H1 (cell line): Measurements from ENCODE around the gene SEC61B. TPM values are rescaled to one million over a fixed set of nuclear protein-coding genes. Genes with fewer than 3 reads are reported as not detected.

Experiments used
- CTCF ChIA-PET: fragments of 300-600 bp; sonication (Branson Sonifier 250); formaldehyde crosslinking; loops from one replicate; lab custom pipeline; 2021; ENCODE audit not compliant: partially characterized antibody; lab: Charles Lee
- POLR2A ChIA-PET: fragments of 300-600 bp; sonication (Branson Sonifier 250); formaldehyde crosslinking; loops from one replicate; lab custom pipeline; 2021; ENCODE audit warnings: inconsistent platforms; ENCODE audit not compliant: partially characterized antibody; lab: Charles Lee
- DNase-seq, 2 experiments: peaks; one replicate each; pipeline versions ENCODE4 v3.0.0 to v3.0.0-alpha.2; 2010 to 2022; ENCODE audit warnings: low spot score in 2 of 2, low read depth in 1 of 2, mixed read lengths in 1 of 2
- FAIRE-seq: peaks from 2 replicates; lab custom pipeline; 2011; peaks lifted over from hg19 to GRCh38; lab: Jason Lieb, UNC
- H2AFZ ChIP-seq: 2 replicates; pipeline ENCODE4 v1.8.1; 2012; ENCODE audit warnings: low read length, inconsistent platforms
- H2AK5ac ChIP-seq: 2 replicates; pipeline ENCODE4 v1.6.1; 2013; ENCODE audit warnings: low read depth, low read length
- H2BK120ac ChIP-seq: replicated peaks from 2 replicates; pipeline ENCODE3; 2013; ENCODE audit warnings: low read depth, low read length, inconsistent platforms
- H2BK12ac ChIP-seq: 2 replicates; pipeline ENCODE4 v1.6.1; 2013; ENCODE audit warnings: low read depth, low read length
- H2BK15ac ChIP-seq: 2 replicates; pipeline ENCODE4 v1.6.1; 2013; ENCODE audit warnings: low read length
- H2BK20ac ChIP-seq: 2 replicates; pipeline ENCODE4 v1.6.1; 2013; ENCODE audit warnings: low read length
- H2BK5ac ChIP-seq: 2 replicates; pipeline ENCODE4 v1.6.1; 2013; ENCODE audit warnings: low read depth, low read length
- H3K14ac ChIP-seq: 2 replicates; pipeline ENCODE4 v1.6.1; 2013; ENCODE audit warnings: inconsistent platforms; ENCODE audit not compliant: insufficient read length
- H3K18ac ChIP-seq: 2 replicates; pipeline ENCODE4 v1.6.1; 2013; ENCODE audit warnings: low read length; ENCODE audit errors: extremely low read depth
- H3K23ac ChIP-seq: 2 replicates; pipeline ENCODE4 v1.6.1; 2013; ENCODE audit warnings: inconsistent platforms; ENCODE audit not compliant: insufficient read length
- H3K23me2 ChIP-seq: 2 replicates; pipeline ENCODE4 v1.6.1; 2013; ENCODE audit warnings: low read depth, low read length
- H3K27ac ChIP-seq: 2 replicates; pipeline ENCODE4 v1.6.1; 2011; ENCODE audit warnings: low read depth, low read length, inconsistent platforms
- H3K27me3 ChIP-seq, 4 experiments: replicated peaks in 1 of 4; 1 replicate in 1 of 4; 2 replicates in 3 of 4; pipeline versions ENCODE4 v1.6.1 to v1.8.1; 2011 to 2013; ENCODE audit warnings: low read length in 3 of 4, mild to moderate bottlenecking in 3 of 4, inconsistent platforms in 2 of 4, mixed read lengths in 2 of 4, moderate library complexity in 1 of 4; ENCODE audit not compliant: control insufficient read depth in 3 of 4, insufficient read depth in 3 of 4; ENCODE audit errors: extremely low read depth in 1 of 4
- H3K36me3 ChIP-seq, 4 experiments: 2 replicates each; pipeline versions ENCODE4 v1.6.1 to v1.8.1; 2011 to 2013; ENCODE audit warnings: mild to moderate bottlenecking in 4 of 4, low read length in 3 of 4, moderate library complexity in 2 of 4, control low read depth in 1 of 4, inconsistent platforms in 1 of 4; ENCODE audit not compliant: insufficient read depth in 4 of 4, control insufficient read depth in 2 of 4
- H3K4ac ChIP-seq: replicated peaks from 2 replicates; pipeline ENCODE3; 2013; ENCODE audit warnings: low read length, low read depth, mixed read lengths, inconsistent platforms; ENCODE audit not compliant: insufficient read length
- H3K4me1 ChIP-seq, 4 experiments: replicated peaks in 1 of 4; 1 replicate in 1 of 4; 2 replicates in 3 of 4; pipeline versions ENCODE4 v1.6.1 to v1.8.1; 2011 to 2013; ENCODE audit warnings: low read length in 3 of 4, inconsistent platforms in 2 of 4, mixed read lengths in 1 of 4; ENCODE audit not compliant: insufficient read depth in 4 of 4, control insufficient read depth in 3 of 4
- H3K4me2 ChIP-seq, 2 experiments: 2 replicates each; pipeline versions ENCODE4 v1.6.1 to v1.8.1; 2011 to 2013; ENCODE audit warnings: low read depth in 2 of 2, low read length in 2 of 2, control low read depth in 1 of 2, inconsistent platforms in 1 of 2, mild to moderate bottlenecking in 1 of 2; ENCODE audit not compliant: insufficient read depth in 1 of 2
- H3K4me3 ChIP-seq, 4 experiments: fragments of 200-600, 300-600 bp in 1 of 4; sonication (generic), shearing (Covaris generic), sonication (Bioruptor Twin) in 1 of 4; 2 replicates each; pipeline versions ENCODE4 v1.5.1 to v1.8.1; 2011 to 2016; ENCODE audit warnings: low read length in 4 of 4, low read depth in 3 of 4, control low read depth in 2 of 4, inconsistent platforms in 2 of 4, mild to moderate bottlenecking in 2 of 4, mixed read lengths in 1 of 4, moderate library complexity in 1 of 4; ENCODE audit not compliant: insufficient read depth in 2 of 4; ENCODE audit errors: extremely low read depth in 1 of 4
- H3K56ac ChIP-seq: replicated peaks from 2 replicates; pipeline ENCODE3; 2013; ENCODE audit warnings: low read depth, mild to moderate bottlenecking, mixed read lengths, low read length, inconsistent platforms; ENCODE audit not compliant: insufficient read length
- H3K79me1 ChIP-seq: 2 replicates; pipeline ENCODE4 v1.6.1; 2013; ENCODE audit warnings: low read depth, low read length, control low read depth
- H3K79me2 ChIP-seq, 2 experiments: 2 replicates each; pipeline versions ENCODE4 v1.6.1 to v1.8.1; 2012 to 2013; ENCODE audit warnings: low read length in 2 of 2, mild to moderate bottlenecking in 2 of 2, inconsistent platforms in 1 of 2; ENCODE audit not compliant: insufficient read depth in 2 of 2, control insufficient read depth in 1 of 2
- H3K9ac ChIP-seq, 4 experiments: replicated peaks in 1 of 4; 1 replicate in 1 of 4; 2 replicates in 3 of 4; pipeline versions ENCODE4 v1.6.1 to v1.8.1; 2011 to 2013; ENCODE audit warnings: low read depth in 3 of 4, low read length in 3 of 4, control low read depth in 2 of 4, mild to moderate bottlenecking in 2 of 4, moderate library complexity in 2 of 4, inconsistent platforms in 1 of 4; ENCODE audit errors: extremely low read depth in 1 of 4
- H3K9me3 ChIP-seq, 2 experiments: 2 replicates each; pipeline versions ENCODE4 v1.6.1 to v1.8.1; 2012 to 2013; ENCODE audit warnings: mild to moderate bottlenecking in 2 of 2, moderate library complexity in 2 of 2, control low read depth in 1 of 2, inconsistent platforms in 1 of 2, low read depth in 1 of 2, low read length in 1 of 2, mixed read lengths in 1 of 2; ENCODE audit not compliant: insufficient read depth in 2 of 2
- H4K20me1 ChIP-seq, 2 experiments: replicated peaks in 1 of 2; 2 replicates each; pipeline versions ENCODE3 to v1.8.1; 2011 to 2013; ENCODE audit warnings: inconsistent platforms in 2 of 2, low read length in 2 of 2, mild to moderate bottlenecking in 1 of 2; ENCODE audit not compliant: insufficient read depth in 2 of 2, control insufficient read depth in 1 of 2
- H4K5ac ChIP-seq: 2 replicates; pipeline ENCODE4 v1.6.1; 2013; ENCODE audit warnings: low read length, low read depth, mixed read lengths, inconsistent platforms; ENCODE audit not compliant: insufficient read length
- H4K8ac ChIP-seq: 2 replicates; pipeline ENCODE4 v1.8.0; 2013; ENCODE audit warnings: mild to moderate bottlenecking, moderate library complexity, low read length, inconsistent platforms; ENCODE audit not compliant: insufficient read depth; ENCODE audit errors: extremely low read depth
- H4K91ac ChIP-seq: replicated peaks from 2 replicates; pipeline ENCODE3; 2013; ENCODE audit warnings: low read length, mixed read lengths, inconsistent platforms; ENCODE audit not compliant: insufficient read length
- FOSL1 ChIP-seq: IDR thresholded peaks from 2 replicates; pipeline ENCODE4 v1.6.1; 2011; ENCODE audit warnings: mild to moderate bottlenecking, low read depth, low read length, moderate library complexity; ENCODE audit not compliant: insufficient read depth
- POLR2A ChIP-seq, 2 experiments: IDR thresholded peaks; 1 replicate in 1 of 2; 2 replicates in 1 of 2; pipeline ENCODE4 v1.6.1; 2011; ENCODE audit warnings: low read depth in 2 of 2, low read length in 2 of 2, mild to moderate bottlenecking in 2 of 2; ENCODE audit errors: control extremely low read depth in 1 of 2
- POLR2AphosphoS5 ChIP-seq: IDR thresholded peaks from 2 replicates; pipeline ENCODE4 v1.6.1; 2011; ENCODE audit warnings: low read depth, low read length
- POU5F1 ChIP-seq: IDR thresholded peaks from 2 replicates; pipeline ENCODE4 v1.6.1; 2011; ENCODE audit warnings: low read depth, mild to moderate bottlenecking, low read length, moderate library complexity
- SIN3A ChIP-seq, 2 experiments: IDR thresholded peaks in 1 of 2; conservative IDR thresholded peaks in 1 of 2; 2 replicates each; pipeline ENCODE4 v1.6.1; 2011 to 2012; ENCODE audit warnings: low read length in 2 of 2, improper control_type of control experiment in 1 of 2, low read depth in 1 of 2, mild to moderate bottlenecking in 1 of 2
- SIRT6 ChIP-seq: IDR thresholded peaks from one replicate; pipeline ENCODE4 v1.7.1; 2012; ENCODE audit warnings: low read length, inconsistent platforms
- SRF ChIP-seq: IDR thresholded peaks from 2 replicates; pipeline ENCODE4 v1.6.1; 2011; ENCODE audit warnings: mild to moderate bottlenecking, low read depth, low read length, moderate library complexity
- TBP ChIP-seq: IDR thresholded peaks from 2 replicates; pipeline ENCODE4 v1.6.1; 2011; ENCODE audit warnings: low read depth, low read length, improper control_type of control experiment
- WGBS, 2 experiments: shearing (Covaris generic) in 1 of 2; methylation state at CpG; one replicate each; pipeline versions ENCODE4 v1.1.6 to v1.1.7; 2013 to 2015; ENCODE audit warnings: low lambda C conversion rate in 2 of 2, mixed read lengths in 2 of 2, inconsistent platforms in 1 of 2, low coverage in 1 of 2, missing lambda C conversion rate in 1 of 2; ENCODE audit not compliant: insufficient replicate concordance in 2 of 2, insufficient coverage in 1 of 2, insufficient read length in 1 of 2; ENCODE audit errors: extremely low coverage in 1 of 2, missing lambda C conversion rate in 1 of 2; 5-methylcytosine and 5-hydroxymethylcytosine counted together
- polyA plus RNA-seq, 7 experiments: library from polyadenylated mRNA; depleted of rRNA in 3 of 7; stranded (reverse) in 5 of 7; unstranded in 2 of 7; fragments of >200 nt in 5 of 7; fragments of 200-250 nt in 2 of 7; gene quantifications; 1 replicate in 5 of 7; 2 replicates in 1 of 7; 4 replicates in 1 of 7; pipeline versions ENCODE4 v1.2.1 to v1.2.3, GENCODE V29; 2011 to 2013; ENCODE audit warnings: missing spikeins in 2 of 7, mixed read lengths in 2 of 7
- total RNA-seq: library from RNA; stranded (reverse); fragmentation: NEBNext Ultra II Directional; extraction: Animal tissue kit (Norgen Biotek cat#: 25700); gene quantifications from 2 replicates; pipeline ENCODE4 v1.2.1, GENCODE V29; 2021
- TF ChIP-seq, protein P1 (sequence below): IDR thresholded peaks from 2 replicates; pipeline ENCODE4 v1.6.1; 2011; ENCODE audit warnings: low read length, improper control_type of control experiment
- TF ChIP-seq, protein P2 (sequence below), 3 experiments: IDR thresholded peaks; 1 replicate in 2 of 3; 2 replicates in 1 of 3; pipeline versions ENCODE4 v1.5.1 to v1.6.1; 2011; ENCODE audit warnings: low read length in 3 of 3, mild to moderate bottlenecking in 3 of 3, inconsistent platforms in 2 of 3, low read depth in 1 of 3, moderate library complexity in 1 of 3; ENCODE audit not compliant: insufficient read depth in 1 of 3; ENCODE audit errors: control extremely low read depth in 1 of 3

The SEC61B gene
- total and polyA plus RNA-seq, 2 of the 8 experiments (the other 6 are each of a cell fraction or from before 2014, with no cell fraction given): 155 to 379 TPM

DNA sequence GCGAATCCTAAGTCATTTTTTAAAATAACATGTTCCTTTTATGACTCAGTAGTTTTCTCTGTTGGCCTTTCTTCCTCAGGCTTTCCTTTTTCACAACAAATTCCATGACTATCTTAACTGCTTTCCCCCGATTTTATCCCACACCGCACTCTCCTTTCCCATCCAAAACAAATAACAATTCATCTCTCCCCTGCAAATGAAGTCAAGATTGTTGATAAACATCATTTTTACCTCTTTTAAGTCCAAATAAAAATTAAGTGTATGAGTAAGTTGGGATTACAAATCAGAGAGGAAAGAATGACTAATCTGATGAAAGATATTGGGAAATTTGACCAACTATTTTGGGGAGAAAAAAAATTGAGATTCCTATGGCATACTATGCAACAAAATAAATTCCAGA is 47.3 kb downstream of the SEC61B start:
- H3K4me3 ChIP-seq: no peak overlapping the region
- H2BK5ac ChIP-seq: no peak overlapping the region
- FAIRE-seq (no peak), DNase-seq (no peak)
- no peak overlapping the region for H3K9ac ChIP-seq
- no peak overlapping the region for H2BK20ac ChIP-seq
- ChIA-PET CTCF (interaction anchor here (1.1 kb wide), 1 partner anchor 11 kb away, joined by 4 read pairs; no protein-coding TSS in a partner anchor), POLR2A (no interaction called here)
- no peak overlapping the region for H3K18ac ChIP-seq
- H2BK120ac ChIP-seq: no peak overlapping the region
- no peak overlapping the region for H3K27ac ChIP-seq
- no peak overlapping the region for H3K23ac ChIP-seq
- no peaks in the 10 kb centered on the region for H3K27me3 ChIP-seq
- H3K9me3 ChIP-seq: no peaks in the 10 kb centered on the region
- H3K79me2 ChIP-seq: no peaks in the 10 kb centered on the region
- no peaks in the 10 kb centered on the region for H3K79me1 ChIP-seq
- no peak overlapping the region for H3K56ac ChIP-seq
- H2BK15ac ChIP-seq: no peak overlapping the region
- no peak overlapping the region for H4K91ac ChIP-seq
- H2BK12ac ChIP-seq: no peak overlapping the region
- no peak overlapping the region for H3K4me2 ChIP-seq
- no peaks in the 10 kb centered on the region for H3K23me2 ChIP-seq
- no peak overlapping the region for H4K5ac ChIP-seq
- H2AK5ac ChIP-seq: no peak overlapping the region
- WGBS, 2 experiments: 87 to 96% methylated on average over 2 to 3 of the region's 3 CpGs
- H4K8ac ChIP-seq: no peak overlapping the region
- no peak overlapping the region for H3K14ac ChIP-seq
- no peaks in the 10 kb centered on the region for H3K4me1 ChIP-seq
- no peak overlapping the region for H3K4ac ChIP-seq
- no peak overlapping the region for H2AFZ ChIP-seq
- H4K20me1 ChIP-seq: no peaks in the 10 kb centered on the region
- H3K36me3 ChIP-seq: no peaks in the 10 kb centered on the region
- TF ChIP-seq POU5F1 (no peak), POLR2AphosphoS5 (no peak), FOSL1 (no peak), SRF (no peak), SIRT6 (no peak), SIN3A (conservative IDR thresholded peaks at IDR 0.05 in 1 of 2, IDR thresholded peaks at IDR 0.05 in 1 of 2; ENCODE audit: low read depth in 1 of 2, low read length in 2 of 2) (no peak), POLR2A (IDR thresholded peaks at IDR 0.05; ENCODE audit: control extremely low read depth in 1 of 2, low read depth in 2 of 2, low read length in 2 of 2) (no peak), TBP (no peak)
- TF ChIP-seq, protein P1, sequence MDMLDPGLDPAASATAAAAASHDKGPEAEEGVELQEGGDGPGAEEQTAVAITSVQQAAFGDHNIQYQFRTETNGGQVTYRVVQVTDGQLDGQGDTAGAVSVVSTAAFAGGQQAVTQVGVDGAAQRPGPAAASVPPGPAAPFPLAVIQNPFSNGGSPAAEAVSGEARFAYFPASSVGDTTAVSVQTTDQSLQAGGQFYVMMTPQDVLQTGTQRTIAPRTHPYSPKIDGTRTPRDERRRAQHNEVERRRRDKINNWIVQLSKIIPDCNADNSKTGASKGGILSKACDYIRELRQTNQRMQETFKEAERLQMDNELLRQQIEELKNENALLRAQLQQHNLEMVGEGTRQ: no peak
- TF ChIP-seq, protein P2, sequence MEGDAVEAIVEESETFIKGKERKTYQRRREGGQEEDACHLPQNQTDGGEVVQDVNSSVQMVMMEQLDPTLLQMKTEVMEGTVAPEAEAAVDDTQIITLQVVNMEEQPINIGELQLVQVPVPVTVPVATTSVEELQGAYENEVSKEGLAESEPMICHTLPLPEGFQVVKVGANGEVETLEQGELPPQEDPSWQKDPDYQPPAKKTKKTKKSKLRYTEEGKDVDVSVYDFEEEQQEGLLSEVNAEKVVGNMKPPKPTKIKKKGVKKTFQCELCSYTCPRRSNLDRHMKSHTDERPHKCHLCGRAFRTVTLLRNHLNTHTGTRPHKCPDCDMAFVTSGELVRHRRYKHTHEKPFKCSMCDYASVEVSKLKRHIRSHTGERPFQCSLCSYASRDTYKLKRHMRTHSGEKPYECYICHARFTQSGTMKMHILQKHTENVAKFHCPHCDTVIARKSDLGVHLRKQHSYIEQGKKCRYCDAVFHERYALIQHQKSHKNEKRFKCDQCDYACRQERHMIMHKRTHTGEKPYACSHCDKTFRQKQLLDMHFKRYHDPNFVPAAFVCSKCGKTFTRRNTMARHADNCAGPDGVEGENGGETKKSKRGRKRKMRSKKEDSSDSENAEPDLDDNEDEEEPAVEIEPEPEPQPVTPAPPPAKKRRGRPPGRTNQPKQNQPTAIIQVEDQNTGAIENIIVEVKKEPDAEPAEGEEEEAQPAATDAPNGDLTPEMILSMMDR (IDR thresholded peaks at IDR 0.05; ENCODE audit: control extremely low read depth in 1 of 3, insufficient read depth in 1 of 3, low read depth in 1 of 3, low read length in 3 of 3): no peak
